ENCODE results near the gene MDFIC.

MDFIC gene

DNA sequence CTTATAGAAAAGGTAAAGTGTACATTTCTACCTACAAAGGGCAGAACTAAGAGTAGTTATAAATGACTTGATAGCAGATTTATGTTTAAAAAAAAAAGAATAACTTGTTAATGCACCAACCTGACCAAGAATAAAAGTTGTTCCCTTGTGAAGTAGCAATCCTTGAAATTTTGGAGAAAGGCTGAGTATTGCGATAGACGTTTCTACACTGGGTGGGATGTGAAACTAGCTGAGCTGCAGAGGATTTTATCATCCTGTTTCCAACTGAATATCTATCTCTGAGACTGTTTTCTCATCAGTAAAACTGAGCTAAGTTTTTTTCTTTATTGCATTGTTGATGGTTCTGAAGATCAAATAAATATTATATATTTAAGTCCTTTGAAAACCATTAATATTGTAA lies 14.6 kb downstream of the MDFIC start:
- POLR2A ChIA-PET, result no interaction called here
- TF ChIP-seq, protein P1, sequence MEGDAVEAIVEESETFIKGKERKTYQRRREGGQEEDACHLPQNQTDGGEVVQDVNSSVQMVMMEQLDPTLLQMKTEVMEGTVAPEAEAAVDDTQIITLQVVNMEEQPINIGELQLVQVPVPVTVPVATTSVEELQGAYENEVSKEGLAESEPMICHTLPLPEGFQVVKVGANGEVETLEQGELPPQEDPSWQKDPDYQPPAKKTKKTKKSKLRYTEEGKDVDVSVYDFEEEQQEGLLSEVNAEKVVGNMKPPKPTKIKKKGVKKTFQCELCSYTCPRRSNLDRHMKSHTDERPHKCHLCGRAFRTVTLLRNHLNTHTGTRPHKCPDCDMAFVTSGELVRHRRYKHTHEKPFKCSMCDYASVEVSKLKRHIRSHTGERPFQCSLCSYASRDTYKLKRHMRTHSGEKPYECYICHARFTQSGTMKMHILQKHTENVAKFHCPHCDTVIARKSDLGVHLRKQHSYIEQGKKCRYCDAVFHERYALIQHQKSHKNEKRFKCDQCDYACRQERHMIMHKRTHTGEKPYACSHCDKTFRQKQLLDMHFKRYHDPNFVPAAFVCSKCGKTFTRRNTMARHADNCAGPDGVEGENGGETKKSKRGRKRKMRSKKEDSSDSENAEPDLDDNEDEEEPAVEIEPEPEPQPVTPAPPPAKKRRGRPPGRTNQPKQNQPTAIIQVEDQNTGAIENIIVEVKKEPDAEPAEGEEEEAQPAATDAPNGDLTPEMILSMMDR (IDR thresholded peaks at IDR 0.05; ENCODE audit: insufficient read depth, low read length, missing control alignments), result no peak
- DNase-seq (ENCODE audit: low read depth, low spot score), result no peak
- CTCF ChIA-PET, result no interaction called here
- no peak overlapping the region for H3K4me3 ChIP-seq (ENCODE audit: low read depth, low read length)

DNA sequence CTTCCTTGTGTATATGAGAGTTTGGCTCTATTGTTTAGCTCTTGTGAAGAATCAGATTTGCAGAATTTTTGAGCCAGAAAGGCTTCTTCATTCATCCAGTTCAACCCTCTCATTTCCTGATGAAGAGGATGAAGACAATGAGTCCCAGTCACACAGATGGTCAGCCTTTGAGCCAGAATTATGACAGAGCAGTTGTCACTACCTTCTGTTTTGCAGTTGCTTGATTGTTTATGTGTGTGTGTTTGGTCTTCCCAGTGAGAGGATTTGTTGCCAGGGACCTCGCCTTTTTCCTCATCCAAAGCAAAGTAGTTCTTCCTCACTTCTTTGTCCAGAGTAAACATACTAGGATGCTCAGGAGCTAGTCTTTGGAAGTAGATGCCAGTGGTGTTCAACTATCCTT lies 15.6 kb downstream of the MDFIC start:
- no peak for DNase-seq (ENCODE audit: low read depth, low spot score)
- ChIA-PET POLR2A (no interaction called here), CTCF (no interaction called here)
- H3K4me3 ChIP-seq (ENCODE audit: low read depth, low read length), result no peak overlapping the region
- TF ChIP-seq, protein P1 (IDR thresholded peaks at IDR 0.05; ENCODE audit: insufficient read depth, low read length, missing control alignments), result no peak

DNA sequence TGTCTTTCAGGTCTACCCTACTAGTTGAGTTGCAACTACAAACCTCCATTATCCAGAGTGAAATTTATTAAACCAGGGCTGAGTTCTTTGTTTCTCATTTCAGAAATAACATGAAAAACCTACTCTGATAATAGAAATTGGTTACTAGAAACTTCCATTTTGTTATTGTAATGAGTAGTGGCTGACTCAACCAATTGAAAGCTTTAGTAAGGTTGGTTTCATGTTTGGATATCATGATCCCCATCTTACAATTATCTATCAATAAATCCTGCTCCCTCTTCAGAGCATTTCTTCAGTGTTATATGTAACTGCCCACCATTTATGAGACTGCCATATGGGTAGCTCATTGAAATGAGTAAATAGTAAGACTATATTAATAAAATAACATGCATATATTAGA lies 16.9 kb downstream of the MDFIC start:
- no peak for DNase-seq (ENCODE audit: low read depth, low spot score)
- ChIA-PET POLR2A (no interaction called here), CTCF (interaction anchor here (0.7 kb wide), 1 partner anchor 73 kb away, joined by 3 read pairs; no protein-coding TSS in a partner anchor)
- no peak overlapping the region for H3K4me3 ChIP-seq (ENCODE audit: low read depth, low read length)
- TF ChIP-seq, protein P1 (IDR thresholded peaks at IDR 0.05; ENCODE audit: insufficient read depth, low read length, missing control alignments), result no peak

DNA sequence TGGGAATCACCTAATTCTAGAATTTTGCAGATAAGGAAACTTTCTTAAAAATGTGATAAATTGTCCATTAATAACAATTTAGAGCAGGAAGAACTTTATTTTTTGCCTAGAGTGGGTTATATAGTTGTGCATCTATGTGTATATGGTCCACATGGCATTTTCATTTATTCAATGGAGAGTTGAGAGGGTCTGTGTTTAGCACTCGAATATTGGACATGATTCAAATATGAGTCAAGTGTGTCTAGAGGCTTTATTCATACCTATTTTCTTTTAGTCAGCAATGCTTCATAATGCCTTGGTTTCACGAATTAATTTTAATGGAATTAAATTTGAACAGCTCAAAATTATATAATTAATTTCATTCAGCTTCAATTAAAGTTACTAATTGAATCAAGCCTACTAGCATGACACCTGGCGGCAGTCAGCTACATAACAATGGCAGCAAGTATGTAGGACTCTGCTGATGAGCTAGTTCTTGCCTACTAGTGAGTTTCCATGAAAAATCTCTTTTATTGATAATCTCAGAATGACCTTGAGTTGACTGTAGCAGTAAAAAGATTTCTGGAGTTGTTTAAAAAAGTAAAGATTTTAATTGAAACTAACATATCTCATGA lies 17.7 kb downstream of the MDFIC start:
- no peak for DNase-seq (ENCODE audit: low read depth, low spot score)
- POLR2A ChIA-PET, result no interaction called here
- no peak overlapping the region for H3K4me3 ChIP-seq (ENCODE audit: low read depth, low read length)
- CTCF ChIA-PET, result no interaction called here
- TF ChIP-seq, protein P1 (IDR thresholded peaks at IDR 0.05; ENCODE audit: insufficient read depth, low read length, missing control alignments), result no peak

DNA sequence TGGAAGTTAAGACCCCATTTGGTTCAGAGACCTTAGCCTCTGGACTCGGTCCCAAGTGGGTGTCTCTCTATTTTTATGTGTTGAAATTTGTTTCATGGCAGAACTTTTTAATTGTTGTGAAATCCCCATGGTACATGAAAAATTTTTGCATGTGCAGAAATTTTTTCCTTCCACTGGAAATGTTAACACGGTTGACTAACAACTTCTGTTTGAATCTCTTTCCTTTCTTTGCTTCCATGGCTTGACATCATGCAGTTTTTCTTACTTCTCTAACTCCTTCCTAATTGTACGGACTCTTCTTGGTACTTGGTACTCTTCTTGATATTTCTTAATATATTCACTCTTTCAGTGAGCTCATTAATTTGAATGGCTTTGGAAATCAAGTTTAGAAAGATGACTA lies 18.3 kb downstream of the MDFIC start:
- ChIA-PET POLR2A (no interaction called here), CTCF (no interaction called here)
- DNase-seq (ENCODE audit: low read depth, low spot score), result no peak
- H3K4me3 ChIP-seq (ENCODE audit: low read depth, low read length), result no peak overlapping the region
- TF ChIP-seq, protein P1 (IDR thresholded peaks at IDR 0.05; ENCODE audit: insufficient read depth, low read length, missing control alignments), result no peak

DNA sequence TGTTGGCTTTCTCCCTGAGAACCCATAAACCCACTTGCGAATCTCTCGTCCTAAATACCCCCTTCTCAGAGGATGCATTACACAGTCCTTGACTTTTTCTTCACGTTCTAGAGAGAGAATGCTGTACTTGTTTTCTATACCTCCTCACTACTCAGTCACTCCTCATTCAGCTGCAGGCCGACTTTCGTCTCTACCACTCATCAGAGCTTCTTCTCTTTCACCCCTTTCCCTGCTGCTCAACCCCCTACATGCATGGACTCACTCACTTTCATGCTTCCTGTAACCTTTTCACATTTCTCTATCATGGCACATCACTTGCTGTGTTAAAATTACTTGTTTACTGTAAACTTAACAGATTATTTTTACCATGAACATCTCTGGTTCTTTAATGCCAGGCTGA lies 19.8 kb downstream of the MDFIC start:
- H3K4me3 ChIP-seq (ENCODE audit: low read depth, low read length), result no peak overlapping the region
- ChIA-PET CTCF (no interaction called here), POLR2A (no interaction called here)
- TF ChIP-seq, protein P1 (IDR thresholded peaks at IDR 0.05; ENCODE audit: insufficient read depth, low read length, missing control alignments), result no peak
- no peak for DNase-seq (ENCODE audit: low read depth, low spot score)
